Loucy (cell line): ENCODE results near the gene BASP1.

Source experiments
- H2AFZ ChIP-seq: fragments of 200-600 bp; sonication (generic); 2 replicates; pipeline ENCODE4 v1.6.0; 2016; ENCODE audit warnings: antibody characterized with exemption, mild to moderate bottlenecking, low read length, moderate library complexity
- H3F3A ChIP-seq: fragments of 200-600 bp; 2 replicates; pipeline ENCODE4 v1.6.0; 2016; ENCODE audit warnings: antibody characterized with exemption, low read depth, mild to moderate bottlenecking
- H3K27me3 ChIP-seq: fragments of 200-600 bp; sonication (generic); 2 replicates; pipeline ENCODE4 v1.6.1; 2014; ENCODE audit warnings: low read length, mild to moderate bottlenecking; ENCODE audit not compliant: insufficient read depth, poor library complexity, severe bottlenecking
- H3K36me3 ChIP-seq: fragments of 200-600 bp; sonication (generic); 2 replicates; pipeline ENCODE4 v1.6.1; 2016; ENCODE audit warnings: low read length; ENCODE audit not compliant: insufficient read depth
- H3K4me1 ChIP-seq: fragments of 200-600 bp; sonication (generic); 2 replicates; pipeline ENCODE4 v1.5.1; 2014; ENCODE audit warnings: low read length, mild to moderate bottlenecking; ENCODE audit not compliant: insufficient read depth, poor library complexity, severe bottlenecking
- H3K4me2 ChIP-seq: fragments of 200-600 bp; sonication (generic); 2 replicates; pipeline ENCODE4 v1.6.0; 2014; ENCODE audit warnings: antibody characterized with exemption, low read length, low read depth, mild to moderate bottlenecking; ENCODE audit not compliant: poor library complexity, severe bottlenecking
- H3K4me3 ChIP-seq: fragments of 200-600 bp; sonication (generic); 2 replicates; pipeline ENCODE4 v1.5.1; 2014; ENCODE audit warnings: low read length, mild to moderate bottlenecking, mixed read lengths; ENCODE audit not compliant: poor library complexity, severe bottlenecking
- H3K79me2 ChIP-seq: fragments of 200-600 bp; sonication (generic); 2 replicates; pipeline ENCODE4 v1.6.1; 2014; ENCODE audit warnings: low read length; ENCODE audit not compliant: insufficient read depth
- H3K9ac ChIP-seq: fragments of 200-600 bp; sonication (generic); 2 replicates; pipeline ENCODE4 v1.6.0; 2014; ENCODE audit warnings: mild to moderate bottlenecking, low read depth, low read length, moderate library complexity; ENCODE audit not compliant: poor library complexity, severe bottlenecking
- H3K9me2 ChIP-seq: fragments of 200-600 bp; sonication (generic); replicated peaks from 2 replicates; pipeline ENCODE4 v1.6.1; 2016; ENCODE audit warnings: low read depth, low read length, mixed read lengths
- H3K9me3 ChIP-seq: fragments of 200-600 bp; sonication (generic); 2 replicates; pipeline ENCODE4 v1.6.1; 2014; ENCODE audit warnings: mild to moderate bottlenecking, antibody characterized with exemption, low read length, low read depth; ENCODE audit not compliant: insufficient read depth
- H4K20me1 ChIP-seq: fragments of 200-600 bp; sonication (generic); 2 replicates; pipeline ENCODE4 v1.6.0; 2014; ENCODE audit warnings: antibody characterized with exemption, low read length, mild to moderate bottlenecking; ENCODE audit not compliant: insufficient read depth, poor library complexity, severe bottlenecking
- CTCF ChIP-seq: fragments of 200-600 bp; sonication (generic); conservative IDR thresholded peaks from 2 replicates; pipeline ENCODE4 v1.5.1; 2014; ENCODE audit warnings: mild to moderate bottlenecking, antibody characterized with exemption, low read length
- EZH2phosphoT487 ChIP-seq: fragments of 200-600 bp; IDR thresholded peaks from 2 replicates; pipeline ENCODE4 v1.6.1; 2018; ENCODE audit warnings: antibody characterized with exemption, mild to moderate bottlenecking, moderate library complexity, borderline replicate concordance

The BASP1 gene

GRCh38 chr5:17260549-17260948 is 43.1 kb downstream of the BASP1 start:
- Histone ChIP-seq H3K4me2 (no peak overlapping the region), H2AFZ (no peak overlapping the region), H4K20me1 (no peaks in the 10 kb centered on the region), H3K4me1 (no peaks in the 10 kb centered on the region), H3F3A (no peaks in the 10 kb centered on the region), H3K9me2 (no peaks in the 10 kb centered on the region; the same call in 1 of the 2 replicates), H3K27me3 (no peaks in the 10 kb centered on the region), H3K9ac (no peak overlapping the region), H3K79me2 (no peaks in the 10 kb centered on the region), H3K36me3 (no peaks in the 10 kb centered on the region), H3K9me3 (no peaks in the 10 kb centered on the region; the same call in 1 of the 2 replicates), H3K4me3 (no peak overlapping the region)
- TF ChIP-seq EZH2phosphoT487 (no peak), CTCF (no peak)

- H3K4me1 ChIP-seq: no peaks in the 10 kb centered on the region
- H3K9me3 ChIP-seq: no peaks in the 10 kb centered on the region; the same call in 1 of the 2 replicates
- no peaks in the 10 kb centered on the region for H3K79me2 ChIP-seq
- no peak for TF ChIP-seq CTCF
- no peak for TF ChIP-seq EZH2phosphoT487
- no peaks in the 10 kb centered on the region for H4K20me1 ChIP-seq
- no peak overlapping the region for H3K9ac ChIP-seq
- H3K27me3 ChIP-seq: no peaks in the 10 kb centered on the region
- no peaks in the 10 kb centered on the region for H3F3A ChIP-seq
- no peaks in the 10 kb centered on the region for H3K36me3 ChIP-seq
- no peak overlapping the region for H3K4me3 ChIP-seq
- H3K4me2 ChIP-seq: no peak overlapping the region
- H2AFZ ChIP-seq: no peak overlapping the region
- H3K9me2 ChIP-seq: no peaks in the 10 kb centered on the region; the same call in 1 of the 2 replicates
These were observed 43.6 kb downstream of the BASP1 start for GRCh38 chr5:17261075-17261474.

GRCh38 chr5:17265041-17265440 is 47.6 kb downstream of the BASP1 start:
- no peak overlapping the region for H3K4me3 ChIP-seq
- H4K20me1 ChIP-seq: no peaks in the 10 kb centered on the region
- no peaks in the 10 kb centered on the region for H3K36me3 ChIP-seq
- H3K9me3 ChIP-seq: no peaks in the 10 kb centered on the region
- no peaks in the 10 kb centered on the region for H3K4me1 ChIP-seq
- H3K27me3 ChIP-seq: no peaks in the 10 kb centered on the region
- H2AFZ ChIP-seq: no peak overlapping the region
- no peaks in the 10 kb centered on the region for H3F3A ChIP-seq
- H3K4me2 ChIP-seq: no peak overlapping the region
- TF ChIP-seq CTCF (no peak), EZH2phosphoT487 (no peak)
- H3K9ac ChIP-seq: no peak overlapping the region
- H3K9me2 ChIP-seq: no peaks in the 10 kb centered on the region; the same call in 1 of the 2 replicates
- H3K79me2 ChIP-seq: no peaks in the 10 kb centered on the region
